Nephron (organoid): ENCODE measurements around the gene INO80C.

Source experiments
- H3K27ac Mint-ChIP-seq, 3 experiments: 2 replicates each; pipeline ENCODE4 v1.8.0; 2020; ENCODE audit warnings: mixed read lengths in 3 of 3, mild to moderate bottlenecking in 2 of 3, moderate library complexity in 1 of 3
- H3K27me3 Mint-ChIP-seq: 2 replicates; pipeline ENCODE4 v1.8.0; 2021; ENCODE audit warnings: low read depth, mild to moderate bottlenecking, moderate library complexity, mixed read lengths
- H3K36me3 Mint-ChIP-seq: 2 replicates; pipeline ENCODE4 v1.8.0; 2020; ENCODE audit warnings: low read depth, mixed read lengths
- H3K4me1 Mint-ChIP-seq: 2 replicates; pipeline ENCODE4 v1.8.0; 2020; ENCODE audit warnings: mixed read lengths
- H3K4me3 Mint-ChIP-seq, 3 experiments: 2 replicates each; pipeline ENCODE4 v1.8.0; 2020; ENCODE audit warnings: mild to moderate bottlenecking in 3 of 3, mixed read lengths in 3 of 3, moderate library complexity in 2 of 3
- H3K9me3 Mint-ChIP-seq: 2 replicates; pipeline ENCODE4 v1.8.0; 2020; ENCODE audit warnings: mixed read lengths
- TF ChIP-seq, protein P1 (sequence below), 3 experiments: fragments of 200-600 bp; sonication (generic); IDR thresholded peaks; one replicate each; pipeline ENCODE4 v1.5.0; 2021; ENCODE audit warnings: antibody characterized with exemption in 3 of 3; ENCODE audit not compliant: unreplicated experiment in 3 of 3

The INO80C gene

DNA sequence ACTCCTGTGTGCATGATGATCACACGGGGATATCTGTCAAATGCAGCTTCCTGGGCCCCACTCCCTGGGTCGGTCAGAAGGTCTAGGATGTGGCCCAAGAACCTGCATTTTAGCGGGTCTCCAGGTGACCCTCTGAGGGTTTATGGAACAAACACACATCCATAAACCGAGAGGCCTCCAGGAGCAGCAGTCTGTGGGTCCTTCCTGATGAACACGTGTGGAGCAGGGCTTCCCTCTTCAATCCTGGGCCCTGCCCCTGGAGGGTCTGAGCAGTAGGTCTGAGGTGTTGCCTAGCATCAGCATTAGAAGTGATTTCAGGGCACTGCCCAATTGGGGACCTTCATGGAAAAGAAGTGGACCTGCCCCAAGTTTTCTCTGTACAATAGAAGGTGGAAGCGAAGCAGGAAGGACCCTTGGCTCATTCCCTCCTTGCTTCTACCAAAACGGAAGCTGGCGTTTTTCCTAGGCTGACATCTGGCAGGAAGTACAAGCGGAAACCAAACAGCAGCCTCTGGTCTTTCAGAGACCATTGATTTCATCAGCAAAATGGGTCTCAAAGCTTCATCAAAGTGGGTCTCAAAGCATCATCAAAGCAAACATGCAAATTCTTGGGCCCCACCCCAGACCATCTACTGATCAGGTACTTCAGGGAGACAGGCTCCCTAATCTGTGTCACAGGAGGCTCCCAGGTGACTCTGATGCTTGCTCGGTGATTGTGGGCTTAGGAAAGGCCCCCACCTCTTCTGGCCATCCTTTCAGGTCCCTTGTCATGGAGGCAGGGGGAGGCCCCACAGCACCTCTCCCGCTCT lies 30.7 kb downstream of the INO80C start:
- H3K36me3 Mint-ChIP-seq = peaks cover 13% of the 10 kb centered on the region

DNA sequence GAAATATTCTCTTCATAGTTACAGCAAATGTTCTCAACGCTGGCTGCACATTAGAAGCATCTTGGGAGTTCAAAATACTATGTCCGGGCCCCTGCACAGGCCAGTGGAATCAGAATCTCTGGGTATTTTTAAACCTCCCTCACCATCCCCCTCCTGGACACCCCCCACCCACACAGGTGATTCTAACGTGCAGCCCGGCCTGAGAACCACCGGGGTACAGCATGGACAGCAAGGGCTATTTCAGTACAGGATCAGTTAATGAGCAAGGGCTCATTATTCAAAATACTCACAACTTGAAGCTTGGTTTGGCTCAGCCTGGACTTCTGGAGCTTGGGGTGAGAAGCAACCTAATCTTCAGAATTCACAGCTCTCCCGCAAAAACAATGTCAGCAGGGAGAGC lies 31.4 kb downstream of the INO80C start:
- peaks cover 13% of the 10 kb centered on the region for H3K36me3 Mint-ChIP-seq
- no peak overlapping the region for H3K4me3 Mint-ChIP-seq
- H3K4me1 Mint-ChIP-seq = no peaks in the 10 kb centered on the region

More for the DNA sequence above, 30.7 kb downstream of the INO80C start:
- Mint-ChIP-seq H3K27me3 (no peaks in the 10 kb centered on the region), H3K4me1 (no peaks in the 10 kb centered on the region), H3K27ac (no peak overlapping the region), H3K9me3 (no peaks in the 10 kb centered on the region), H3K4me3 (no peak overlapping the region)
- TF ChIP-seq, protein P1, sequence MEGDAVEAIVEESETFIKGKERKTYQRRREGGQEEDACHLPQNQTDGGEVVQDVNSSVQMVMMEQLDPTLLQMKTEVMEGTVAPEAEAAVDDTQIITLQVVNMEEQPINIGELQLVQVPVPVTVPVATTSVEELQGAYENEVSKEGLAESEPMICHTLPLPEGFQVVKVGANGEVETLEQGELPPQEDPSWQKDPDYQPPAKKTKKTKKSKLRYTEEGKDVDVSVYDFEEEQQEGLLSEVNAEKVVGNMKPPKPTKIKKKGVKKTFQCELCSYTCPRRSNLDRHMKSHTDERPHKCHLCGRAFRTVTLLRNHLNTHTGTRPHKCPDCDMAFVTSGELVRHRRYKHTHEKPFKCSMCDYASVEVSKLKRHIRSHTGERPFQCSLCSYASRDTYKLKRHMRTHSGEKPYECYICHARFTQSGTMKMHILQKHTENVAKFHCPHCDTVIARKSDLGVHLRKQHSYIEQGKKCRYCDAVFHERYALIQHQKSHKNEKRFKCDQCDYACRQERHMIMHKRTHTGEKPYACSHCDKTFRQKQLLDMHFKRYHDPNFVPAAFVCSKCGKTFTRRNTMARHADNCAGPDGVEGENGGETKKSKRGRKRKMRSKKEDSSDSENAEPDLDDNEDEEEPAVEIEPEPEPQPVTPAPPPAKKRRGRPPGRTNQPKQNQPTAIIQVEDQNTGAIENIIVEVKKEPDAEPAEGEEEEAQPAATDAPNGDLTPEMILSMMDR (IDR thresholded peaks at IDR 0.05; ENCODE audit: unreplicated experiment in 3 of 3) = no peak

DNA sequence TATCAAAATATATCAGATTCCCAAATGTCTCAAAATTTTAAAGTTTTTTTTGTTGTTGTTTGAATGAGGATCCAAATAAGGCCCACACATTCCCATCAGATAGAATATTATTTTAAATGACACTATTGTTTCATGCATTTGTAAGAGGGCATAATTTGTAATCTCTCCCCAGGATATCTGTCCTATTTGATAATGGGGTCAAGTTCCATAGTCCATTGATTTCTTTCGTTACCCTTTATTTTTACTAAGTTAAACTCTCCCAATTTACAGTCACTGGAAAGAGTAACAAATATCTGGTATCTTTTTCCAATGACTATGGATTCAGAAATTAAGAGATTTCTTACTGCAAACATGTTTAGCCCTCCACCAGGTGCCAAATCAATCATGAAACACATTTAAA lies 32.4 kb downstream of the INO80C start:
- TF ChIP-seq, protein P1 (IDR thresholded peaks at IDR 0.05; ENCODE audit: unreplicated experiment in 3 of 3) = no peak
- peaks cover 10% of the 10 kb centered on the region for H3K36me3 Mint-ChIP-seq
- no peak overlapping the region for H3K4me3 Mint-ChIP-seq
- H3K4me1 Mint-ChIP-seq = no peaks in the 10 kb centered on the region
- H3K27me3 Mint-ChIP-seq = no peaks in the 10 kb centered on the region
- H3K9me3 Mint-ChIP-seq = no peaks in the 10 kb centered on the region
- H3K27ac Mint-ChIP-seq = no peak overlapping the region

More for the DNA sequence above, 31.4 kb downstream of the INO80C start:
- no peaks in the 10 kb centered on the region for H3K9me3 Mint-ChIP-seq
- no peak overlapping the region for H3K27ac Mint-ChIP-seq
- TF ChIP-seq, protein P1 (IDR thresholded peaks at IDR 0.05; ENCODE audit: unreplicated experiment in 3 of 3) = no peak
- no peaks in the 10 kb centered on the region for H3K27me3 Mint-ChIP-seq

DNA sequence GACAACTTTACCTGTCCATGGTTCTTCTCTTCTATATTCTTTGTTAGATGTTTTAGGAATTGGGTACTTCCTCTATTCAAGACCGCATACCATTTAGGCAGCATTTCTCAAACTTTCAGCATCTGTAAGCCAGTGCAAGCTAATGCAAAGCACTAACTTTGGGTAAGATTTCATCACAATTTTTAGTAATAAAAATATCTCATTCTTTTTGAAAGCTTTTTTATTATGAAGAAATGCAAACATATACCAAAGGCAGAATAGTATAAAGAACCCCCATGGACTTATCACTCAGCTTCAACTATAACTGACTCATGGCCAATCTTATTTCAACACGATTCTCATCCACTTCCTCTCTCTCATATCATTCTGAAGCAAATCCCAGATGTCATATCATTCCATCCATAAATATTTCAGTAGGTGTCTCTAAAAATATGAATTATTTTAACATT lies 32.9 kb downstream of the INO80C start:
- no peak overlapping the region for H3K4me3 Mint-ChIP-seq
- no peaks in the 10 kb centered on the region for H3K9me3 Mint-ChIP-seq
- TF ChIP-seq, protein P1 (IDR thresholded peaks at IDR 0.05; ENCODE audit: unreplicated experiment in 3 of 3) = no peak
- H3K27ac Mint-ChIP-seq = no peak overlapping the region
- peaks cover 8% of the 10 kb centered on the region for H3K36me3 Mint-ChIP-seq
- H3K4me1 Mint-ChIP-seq = no peaks in the 10 kb centered on the region
- no peaks in the 10 kb centered on the region for H3K27me3 Mint-ChIP-seq

DNA sequence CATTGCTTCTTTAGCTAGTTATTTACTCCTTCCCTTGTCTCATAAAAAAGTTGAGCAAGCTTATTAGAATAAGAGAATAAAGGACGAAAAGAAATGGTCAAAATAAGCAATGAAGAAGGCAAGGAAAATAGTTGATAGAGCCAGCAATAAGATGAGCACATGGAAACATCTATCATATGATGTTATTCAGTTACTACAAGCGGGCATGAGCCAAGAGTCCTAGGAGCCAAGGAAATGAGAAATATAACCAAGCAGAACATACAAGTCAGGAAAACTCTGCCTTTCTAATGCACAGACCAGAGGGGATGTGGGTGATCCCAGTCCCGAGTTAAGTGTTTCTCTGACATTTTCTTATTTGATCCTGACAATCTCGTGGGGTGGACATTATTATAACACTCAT lies 33.9 kb downstream of the INO80C start:
- H3K27me3 Mint-ChIP-seq = peaks cover 5% of the 10 kb centered on the region
- H3K27ac Mint-ChIP-seq = no peak overlapping the region
- H3K4me3 Mint-ChIP-seq = no peak overlapping the region

More for the DNA sequence above, 33.9 kb downstream of the INO80C start:
- H3K4me1 Mint-ChIP-seq = no peaks in the 10 kb centered on the region
- peaks cover 8% of the 10 kb centered on the region for H3K36me3 Mint-ChIP-seq
- TF ChIP-seq, protein P1 (IDR thresholded peaks at IDR 0.05; ENCODE audit: unreplicated experiment in 3 of 3) = no peak
- no peaks in the 10 kb centered on the region for H3K9me3 Mint-ChIP-seq
